Measurements from ENCODE around the gene RBM34.

- TF ChIP-seq CTCF (conservative IDR thresholded peaks at IDR 0.05; ENCODE audit: low read length) = peak; percentile 81
- no peak for TF ChIP-seq EZH2phosphoT487 (IDR thresholded peaks at IDR 0.05; ENCODE audit: borderline replicate concordance, low read depth, low read length)
These were observed 38.4 kb upstream of the RBM34 start for GRCh38 chr1:235199441-235199840.

Measured in OCI-LY7 (cell line).